GM18505 (cell line): ENCODE data around the gene AQP4.

Experiments used
- ATAC-seq: cut with Tn5 transposase; IDR thresholded peaks from one replicate; pipeline ENCODE4 v1.9.1; 2021; ENCODE audit not compliant: unreplicated experiment
- POLR2A ChIP-seq: IDR thresholded peaks from 4 replicates; pipeline ENCODE4 v1.6.1; 2011; ENCODE audit warnings: borderline replicate concordance; ENCODE audit not compliant: insufficient read depth, insufficient read length; ENCODE audit errors: extremely low read depth

AQP4 gene

GRCh38 chr18:26819046-26819445 lies 46.5 kb downstream of the AQP4 start:
- no peak for ATAC-seq
- TF ChIP-seq POLR2A, result no peak

- TF ChIP-seq POLR2A, result no peak
- no peak for ATAC-seq
These were observed 47.0 kb downstream of the AQP4 start for GRCh38 chr18:26818461-26818860.

- ATAC-seq, result peak; percentile 61
- TF ChIP-seq POLR2A, result no peak
These were observed 52.5 kb downstream of the AQP4 start for GRCh38 chr18:26813043-26813442.

GRCh38 chr18:26812462-26812861 lies 53.0 kb downstream of the AQP4 start:
- no peak for TF ChIP-seq POLR2A

GRCh38 chr18:26809346-26809745 lies 56.2 kb downstream of the AQP4 start:
- no peak for TF ChIP-seq POLR2A
- ATAC-seq, result no peak

More at GRCh38 chr18:26812462-26812861, 53.0 kb downstream of the AQP4 start:
- ATAC-seq, result no peak

- TF ChIP-seq POLR2A, result no peak
- no peak for ATAC-seq
These were observed 59.3 kb downstream of the AQP4 start for GRCh38 chr18:26806224-26806623.

- ATAC-seq, result no peak
- TF ChIP-seq POLR2A, result no peak
These were observed 61.0 kb downstream of the AQP4 start for GRCh38 chr18:26804519-26804918.

- TF ChIP-seq POLR2A, result no peak
These were observed 61.9 kb downstream of the AQP4 start for GRCh38 chr18:26803643-26804042.

GRCh38 chr18:26802330-26803200 lies 62.9 kb downstream of the AQP4 start:
- no peak for TF ChIP-seq POLR2A
- no peak for ATAC-seq

More at GRCh38 chr18:26803643-26804042, 61.9 kb downstream of the AQP4 start:
- ATAC-seq, result no peak
